ENCODE measurements around the gene ERAP2. TPM values are rescaled to one million over a fixed set of nuclear protein-coding genes. Genes with fewer than 3 reads are reported as not detected.

ERAP2 gene
- total and polyA plus RNA-seq, 2 of the 13 experiments (the other 11 are each of a cell fraction or from before 2014, with no cell fraction given), result 12.8 to 16.6 TPM

GRCh38 chr5:96896276-96896675, 20.0 kb downstream of the ERAP2 start (continued):
- no peak for TF ChIP-seq HIC2 (CRISPR knock-in tag; IDR thresholded peaks at IDR 0.05; ENCODE audit: low read depth)
- TF ChIP-seq ZNF33A (CRISPR knock-in tag; IDR thresholded peaks at IDR 0.05; ENCODE audit: borderline replicate concordance), result no peak

- Histone ChIP-seq H3K9me3 (ENCODE audit: low read length) (no peaks in the 10 kb centered on the region), H3K36me3 (replicated peaks in 1 of 2; ENCODE audit: control insufficient read depth in 1 of 2, insufficient read depth in 2 of 2, low read length in 2 of 2) (peaks cover 2 to 6% of the 10 kb centered on the region in 2 experiments; a peak in 4 of 5 replicates), H3K4me2 (ENCODE audit: low read depth, low read length) (no peak overlapping the region), H3K27ac (ENCODE audit: extremely low read length, insufficient read depth, low read length) (no peak overlapping the region), H3K4me1 (ENCODE audit: insufficient read depth, low read length) (no peaks in the 10 kb centered on the region), H3K9ac (ENCODE audit: insufficient read depth, low read depth, low read length) (no peak overlapping the region), H3K27me3 (ENCODE audit: control insufficient read depth in 1 of 2, insufficient read depth in 2 of 2, low read length in 2 of 2) (no peaks in the 10 kb centered on the region), H3K4me3 (replicated peaks in 1 of 3; ENCODE audit: insufficient read depth in 1 of 3, low read depth in 2 of 3, low read length in 3 of 3) (no peak overlapping the region), H3K79me2 (ENCODE audit: insufficient read depth, low read length) (no peaks in the 10 kb centered on the region), H2AFZ (ENCODE audit: low read length) (no peak overlapping the region), H4K20me1 (ENCODE audit: insufficient read depth, low read length) (no peaks in the 10 kb centered on the region)
- FAIRE-seq, result no peak
- ATAC-seq, result no peak
- intact Hi-C loops (cut with micrococcal nuclease; ENCODE audit: unreplicated experiment) (no loop called here), in situ Hi-C loops (cut with HindIII; ENCODE audit: extremely low pct_ligation_motif_present, low pct_unique_long_range_greater_than_20kb) (no loop called here)
- no TSS peak for BruUV-seq (replicated peaks)
- no peak for DNase-seq (ENCODE audit: low spot score)
- ChIA-PET POLR2A (no interaction called here), CTCF (ENCODE audit: low intra/inter-chr PET ratio, low total read pairs) (no interaction called here)
- no peak for TF ChIP-seq ZNF574 (CRISPR knock-in tag; IDR thresholded peaks at IDR 0.05)
- no peak for TF ChIP-seq RARA (CRISPR knock-in tag; IDR thresholded peaks at IDR 0.05)
- no peak for TF ChIP-seq RARG (CRISPR knock-in tag; IDR thresholded peaks at IDR 0.05; ENCODE audit: low read depth)
- no peak for TF ChIP-seq CHCHD3 (CRISPR knock-in tag; IDR thresholded peaks at IDR 0.05)
- WGBS (ENCODE audit: low lambda C conversion rate), result 82% methylated on average over 3 of the region's 3 CpGs
Observed at GRCh38 chr5:96896806-96897205, 20.5 kb downstream of the ERAP2 start.

Measured in HepG2 (cell line).